CD14-positive monocyte (primary cell): ENCODE results near the gene SLC35G2. TPM values are rescaled to one million over a fixed set of nuclear protein-coding genes. Genes with fewer than 3 reads are reported as not detected.

Experiments used
- DNase-seq, 3 donors: peaks; one replicate each; pipeline ENCODE4 v3.0.0-alpha.2; 2011 to 2022
- H2AFZ ChIP-seq: 2 replicates; pipeline ENCODE4 v1.6.0; 2012; ENCODE audit warnings: mild to moderate bottlenecking, low read depth, low read length, inconsistent platforms; ENCODE audit not compliant: insufficient read depth, poor library complexity, severe bottlenecking
- H3K27ac ChIP-seq, 2 donors: 1 replicate in 1 of 2; 2 replicates in 1 of 2; pipeline ENCODE4 v1.5.1; 2012 to 2013; ENCODE audit warnings: low read length in 2 of 2, control low read depth in 1 of 2, inconsistent platforms in 1 of 2, low read depth in 1 of 2, mild to moderate bottlenecking in 1 of 2
- H3K27me3 ChIP-seq, 2 donors: one replicate each; pipeline versions ENCODE4 v1.6.0 to v1.6.1; 2011 to 2013; ENCODE audit warnings: low read length in 2 of 2; ENCODE audit not compliant: control insufficient read depth in 2 of 2, insufficient read depth in 2 of 2
- H3K36me3 ChIP-seq, 2 donors: replicated peaks in 1 of 2; 1 replicate in 1 of 2; 2 replicates in 1 of 2; pipeline versions ENCODE4 v1.5.1 to v1.6.1; 2012 to 2013; ENCODE audit warnings: low read length in 2 of 2, control low read depth in 1 of 2, inconsistent platforms in 1 of 2, mild to moderate bottlenecking in 1 of 2; ENCODE audit not compliant: insufficient read depth in 2 of 2, control insufficient read depth in 1 of 2
- H3K4me1 ChIP-seq, 2 donors: 1 replicate in 1 of 2; 2 replicates in 1 of 2; pipeline versions ENCODE4 v1.5.1 to v1.6.1; 2012 to 2013; ENCODE audit warnings: low read length in 2 of 2, control low read depth in 1 of 2, inconsistent platforms in 1 of 2, mild to moderate bottlenecking in 1 of 2, moderate library complexity in 1 of 2; ENCODE audit not compliant: insufficient read depth in 2 of 2, control insufficient read depth in 1 of 2
- H3K4me2 ChIP-seq: replicated peaks from 2 replicates; pipeline ENCODE3; 2012; ENCODE audit warnings: low read length, moderate library complexity, mild to moderate bottlenecking; ENCODE audit not compliant: poor library complexity, severe bottlenecking; ENCODE audit errors: extremely low read depth
- H3K4me3 ChIP-seq, 3 experiments: fragments of 200-600 bp in 1 of 3; sonication (generic) in 1 of 3; replicated peaks in 1 of 3; 1 replicate in 2 of 3; 2 replicates in 1 of 3; pipeline ENCODE4 v1.5.1; 2011 to 2013; ENCODE audit warnings: low read length in 3 of 3, mild to moderate bottlenecking in 3 of 3, control low read depth in 2 of 3, low read depth in 2 of 3, inconsistent platforms in 1 of 3, moderate library complexity in 1 of 3
- H3K79me2 ChIP-seq: 2 replicates; pipeline ENCODE4 v1.6.0; 2012; ENCODE audit warnings: mild to moderate bottlenecking, control low read depth, inconsistent platforms, low read length, moderate library complexity; ENCODE audit not compliant: insufficient read depth
- H3K9ac ChIP-seq: 2 replicates; pipeline ENCODE4 v1.6.0; 2017; ENCODE audit warnings: low read length, mild to moderate bottlenecking; ENCODE audit not compliant: insufficient read depth, poor library complexity, severe bottlenecking
- H3K9me3 ChIP-seq, 2 donors: replicated peaks in 1 of 2; 1 replicate in 1 of 2; 2 replicates in 1 of 2; pipeline versions ENCODE4 v1.5.1 to v1.6.1; 2012 to 2013; ENCODE audit warnings: low read length in 2 of 2, control low read depth in 1 of 2; ENCODE audit not compliant: control insufficient read depth in 1 of 2, insufficient read depth in 1 of 2
- H4K20me1 ChIP-seq: 2 replicates; pipeline ENCODE4 v1.6.0; 2012; ENCODE audit warnings: mild to moderate bottlenecking, low read length, control low read depth, moderate library complexity; ENCODE audit not compliant: insufficient read depth
- H3K27ac Mint-ChIP-seq, 7 donors: one replicate each; pipeline ENCODE4 v1.8.0; 2020; ENCODE audit warnings: mild to moderate bottlenecking in 7 of 7, mixed read lengths in 7 of 7, moderate library complexity in 6 of 7, inconsistent platforms in 2 of 7
- H3K27me3 Mint-ChIP-seq, 3 donors: one replicate each; pipeline ENCODE4 v1.8.0; 2021 to 2022; ENCODE audit warnings: low read depth in 3 of 3, mild to moderate bottlenecking in 3 of 3, mixed read lengths in 3 of 3, moderate library complexity in 3 of 3, inconsistent platforms in 1 of 3
- H3K36me3 Mint-ChIP-seq, 2 donors: one replicate each; pipeline ENCODE4 v1.8.0; 2020; ENCODE audit warnings: mixed read lengths in 2 of 2, inconsistent platforms in 1 of 2, mild to moderate bottlenecking in 1 of 2
- H3K4me1 Mint-ChIP-seq: one replicate; pipeline ENCODE4 v1.8.0; 2020; ENCODE audit warnings: mild to moderate bottlenecking, mixed read lengths
- H3K4me3 Mint-ChIP-seq, 2 donors: one replicate each; pipeline ENCODE4 v1.8.0; 2020; ENCODE audit warnings: mild to moderate bottlenecking in 2 of 2, mixed read lengths in 2 of 2, moderate library complexity in 1 of 2
- H3K9me3 Mint-ChIP-seq, 7 donors: one replicate each; pipeline ENCODE4 v1.8.0; 2020 to 2022; ENCODE audit warnings: mixed read lengths in 7 of 7, mild to moderate bottlenecking in 6 of 7, moderate library complexity in 6 of 7, inconsistent platforms in 2 of 7
- CTCF ChIP-seq: fragments of 200-600 bp; IDR thresholded peaks from one replicate; pipeline ENCODE4 v1.8.0; 2022; ENCODE audit warnings: antibody characterized with exemption, mild to moderate bottlenecking
- WGBS: methylation state at CpG from one replicate; pipeline ENCODE4 v1.1.5; 2013; ENCODE audit warnings: missing lambda C conversion rate; ENCODE audit not compliant: insufficient coverage; 5-methylcytosine and 5-hydroxymethylcytosine counted together
- intact Hi-C, 2 donors: fragments of 100-400 bp; cut with micrococcal nuclease; formaldehyde crosslinking; loops; one replicate each; pipeline versions ENCODE4 v1.15.0 to v1.15.1; 2023
- polyA plus RNA-seq, 3 donors: library from polyadenylated mRNA; depleted of rRNA in 1 of 3; unstranded in 2 of 3; stranded (reverse) in 1 of 3; fragments of 300-500 nt in 2 of 3; fragments of >200 nt in 1 of 3; fragmentation: Illumina TruSeq in 2 of 3; gene quantifications; 1 replicate in 2 of 3; 2 replicates in 1 of 3; pipeline ENCODE4 v1.2.3, GENCODE V29; 2012 to 2021

SLC35G2 gene
- polyA plus RNA-seq, 3 donors: not detected

- Histone ChIP-seq H3K9ac (no peak overlapping the region), H3K36me3 (no peaks in the 10 kb centered on the region), H3K4me3 (no peak overlapping the region), H3K27me3 (no peaks in the 10 kb centered on the region), H3K4me1 (peaks cover 12 to 27% of the 10 kb centered on the region in 2 donors), H2AFZ (no peak overlapping the region), H3K79me2 (no peaks in the 10 kb centered on the region), H4K20me1 (no peaks in the 10 kb centered on the region), H3K9me3 (no peaks in the 10 kb centered on the region), H3K4me2 (no peak overlapping the region), H3K27ac (no peak overlapping the region)
- H3K27me3 Mint-ChIP-seq: peaks cover 1 to 2% (median 1%) of the 10 kb centered on the region in 3 donors
- H3K9me3 Mint-ChIP-seq: peaks cover 0 to 3% (median 0%) of the 10 kb centered on the region in 7 donors
- H3K27ac Mint-ChIP-seq: peak overlapping the region in 2 of 7 donors; percentile 24 to 56
- H3K36me3 Mint-ChIP-seq: peaks cover 0 to 4% of the 10 kb centered on the region in 2 donors
- intact Hi-C loops: no loop called here
- no peak overlapping the region for H3K4me3 Mint-ChIP-seq
- H3K4me1 Mint-ChIP-seq: peaks cover 36% of the 10 kb centered on the region
- no CpG with 5 or more reads among the region's 1 CpG for WGBS
- no peak for DNase-seq
- TF ChIP-seq CTCF: no peak
These were observed 16.3 kb downstream of the SLC35G2 start for GRCh38 chr3:136835089-136835812.

- Histone ChIP-seq H3K79me2 (no peaks in the 10 kb centered on the region), H3K4me2 (no peak overlapping the region), H3K9me3 (no peaks in the 10 kb centered on the region), H2AFZ (no peak overlapping the region), H3K36me3 (no peaks in the 10 kb centered on the region), H3K9ac (no peak overlapping the region), H3K4me3 (no peak overlapping the region), H3K27me3 (no peaks in the 10 kb centered on the region), H3K4me1 (peaks cover 14 to 29% of the 10 kb centered on the region in 2 donors), H3K27ac (no peak overlapping the region), H4K20me1 (no peaks in the 10 kb centered on the region)
- Mint-ChIP-seq H3K4me3 (no peak overlapping the region), H3K36me3 (peaks cover 2 to 4% of the 10 kb centered on the region in 2 donors), H3K27ac (peak overlapping the region in 3 of 7 donors; percentile 38 to 49 (median 42)), H3K9me3 (peaks cover 0 to 3% (median 0%) of the 10 kb centered on the region in 7 donors), H3K4me1 (peaks cover 40% of the 10 kb centered on the region), H3K27me3 (peaks cover 1 to 4% (median 1%) of the 10 kb centered on the region in 3 donors)
- WGBS: no CpG with 5 or more reads among the region's 3 CpGs
- intact Hi-C loops: no loop called here
- no peak for TF ChIP-seq CTCF
- no peak for DNase-seq
These were observed 17.0 kb downstream of the SLC35G2 start for GRCh38 chr3:136835813-136836510.
